GM23338 (cell line): Measurements from ENCODE around the gene CRTC1. TPM values are rescaled to one million over a fixed set of nuclear protein-coding genes. Genes with fewer than 3 reads are reported as not detected.

Source experiments
- ATAC-seq: fragments of 200-7000 bp; cut with Tn5 transposase; 3 replicates; pipeline ENCODE4 v1.9.1; 2020
- DNase-seq: peaks from one replicate; pipeline ENCODE4 v3.0.0-alpha.2; 2015; ENCODE audit warnings: low spot score
- H2AFZ ChIP-seq: fragments of 200-600 bp; sonication (generic); 2 replicates; pipeline ENCODE4 v1.8.0; 2016; ENCODE audit warnings: antibody characterized with exemption, mild to moderate bottlenecking, moderate library complexity
- H3F3A ChIP-seq: fragments of 200-600 bp; sonication (generic); replicated peaks from 2 replicates; pipeline ENCODE4 v1.8.0; 2017; ENCODE audit warnings: antibody characterized with exemption, mixed run types, low read depth
- H3K27ac ChIP-seq: fragments of 200-600 bp; sonication (generic); 2 replicates; pipeline ENCODE4 v1.6.1; 2016; ENCODE audit warnings: low read depth
- H3K27me3 ChIP-seq: fragments of 200-600 bp; sonication (generic); 2 replicates; pipeline ENCODE4 v1.8.0; 2016; ENCODE audit warnings: mild to moderate bottlenecking, mixed run types, moderate library complexity; ENCODE audit not compliant: insufficient read depth
- H3K36me3 ChIP-seq: fragments of 200-600 bp; sonication (generic); 2 replicates; pipeline ENCODE4 v1.8.0; 2016; ENCODE audit warnings: mild to moderate bottlenecking; ENCODE audit not compliant: insufficient read depth
- H3K4me1 ChIP-seq: fragments of 200-600 bp; sonication (generic); 2 replicates; pipeline ENCODE4 v1.8.0; 2016; ENCODE audit warnings: mild to moderate bottlenecking, moderate library complexity; ENCODE audit not compliant: insufficient read depth
- H3K4me2 ChIP-seq: fragments of 200-600 bp; sonication (generic); 2 replicates; pipeline ENCODE4 v1.7.1; 2017; ENCODE audit warnings: mixed run types
- H3K4me3 ChIP-seq: fragments of 200-600 bp; sonication (generic); 2 replicates; pipeline ENCODE4 v1.6.1; 2016; ENCODE audit warnings: mixed run types
- H3K79me2 ChIP-seq: fragments of 200-600 bp; sonication (generic); replicated peaks from 2 replicates; pipeline ENCODE4 v1.8.0; 2017; ENCODE audit warnings: mild to moderate bottlenecking; ENCODE audit not compliant: insufficient read depth
- H3K9me2 ChIP-seq: fragments of 200-600 bp; sonication (generic); 2 replicates; pipeline ENCODE4 v1.8.0; 2017; ENCODE audit not compliant: insufficient read depth
- H4K20me1 ChIP-seq: fragments of 200-600 bp; sonication (generic); replicated peaks from 2 replicates; pipeline ENCODE4 v1.8.0; 2017; ENCODE audit warnings: mild to moderate bottlenecking; ENCODE audit not compliant: insufficient read depth
- H3K27ac Mint-ChIP-seq: 2 replicates; pipeline ENCODE4 v1.8.0; 2020; ENCODE audit warnings: inconsistent platforms, mild to moderate bottlenecking, moderate library complexity, mixed read lengths
- H3K27me3 Mint-ChIP-seq: 3 replicates; pipeline ENCODE4 v1.8.0; 2022; ENCODE audit warnings: low read depth, mild to moderate bottlenecking, moderate library complexity, mixed read lengths, inconsistent platforms; ENCODE audit not compliant: insufficient read depth, poor library complexity
- H3K36me3 Mint-ChIP-seq: 3 replicates; pipeline ENCODE4 v1.8.0; 2021; ENCODE audit warnings: low read depth, mild to moderate bottlenecking, inconsistent platforms, moderate library complexity, mixed read lengths
- H3K4me1 Mint-ChIP-seq: 3 replicates; pipeline ENCODE4 v1.8.0; 2020; ENCODE audit warnings: mild to moderate bottlenecking, inconsistent platforms, mixed read lengths
- H3K4me3 Mint-ChIP-seq: 3 replicates; pipeline ENCODE4 v1.8.0; 2021; ENCODE audit warnings: moderate library complexity, mild to moderate bottlenecking, inconsistent platforms, mixed read lengths
- H3K9me3 Mint-ChIP-seq: 3 replicates; pipeline ENCODE4 v1.8.0; 2020; ENCODE audit warnings: moderate library complexity, mild to moderate bottlenecking, inconsistent platforms, mixed read lengths
- EZH2 ChIP-seq: fragments of 200-600 bp; sonication (generic); IDR thresholded peaks from one replicate; pipeline ENCODE4 v1.8.0; 2017; ENCODE audit warnings: antibody characterized with exemption, mild to moderate bottlenecking, low read depth; ENCODE audit not compliant: unreplicated experiment
- EZH2phosphoT487 ChIP-seq: fragments of 200-600 bp; sonication (generic); IDR thresholded peaks from one replicate; pipeline ENCODE4 v1.8.1; 2018; ENCODE audit warnings: antibody characterized with exemption; ENCODE audit not compliant: unreplicated experiment
- POLR2AphosphoS5 ChIP-seq: IDR thresholded peaks from 2 replicates; pipeline ENCODE4 v1.6.1; 2016; ENCODE audit warnings: antibody characterized with exemption, low read depth
- ZNF114 ChIP-seq: fragments of 250-450 bp; sonication (Bioruptor Pico); IDR thresholded peaks from 2 replicates; pipeline ENCODE4 v1.5.0; 2020; ENCODE audit warnings: mild to moderate bottlenecking, moderate library complexity
- polyA plus RNA-seq: library from polyadenylated mRNA; unstranded; fragments of >200 nt; fragmentation: Nextera tagmentation; extraction: Ambion mirVana; gene quantifications from 2 replicates; pipeline ENCODE4 v1.2.1, GENCODE V29; 2016
- total RNA-seq: library from RNA; depleted of rRNA; stranded (reverse); fragments of >200 nt; shearing (Covaris generic); gene quantifications from 2 replicates; pipeline ENCODE4 v1.2.3, GENCODE V29; 2014
- TF ChIP-seq, protein P1 (sequence below): fragments of 250-450 bp; sonication (Bioruptor Pico); IDR thresholded peaks from 2 replicates; pipeline ENCODE4 v1.5.0; 2020; ENCODE audit warnings: mild to moderate bottlenecking, moderate library complexity

CRTC1 gene
- total and polyA plus RNA-seq, 2 experiments from 2014 or later: 5.4 to 8.4 TPM

DNA sequence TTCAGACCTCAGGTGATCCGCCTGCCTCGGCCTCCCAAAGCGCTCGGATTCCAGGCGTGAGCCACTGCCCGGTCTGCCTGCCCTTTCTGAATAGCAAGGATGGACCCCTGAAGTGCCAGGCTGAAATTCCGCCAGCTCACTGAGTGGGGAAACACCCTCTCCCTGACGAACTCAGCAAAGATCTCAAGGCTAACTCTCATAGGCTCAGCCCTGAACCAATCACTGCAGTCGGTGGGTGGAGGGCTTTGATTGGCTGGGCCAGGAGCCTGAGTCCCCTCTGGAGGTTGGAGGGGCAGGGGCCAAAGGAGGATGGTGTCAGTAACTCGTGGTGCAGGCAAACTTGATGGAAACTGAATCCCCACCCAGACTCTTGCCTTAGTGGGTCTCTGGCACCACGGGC is 118.9 kb downstream of the CRTC1 start:
- Histone ChIP-seq H3K4me3 (no peak overlapping the region), H3F3A (no peaks in the 10 kb centered on the region), H4K20me1 (no peaks in the 10 kb centered on the region), H3K4me2 (peak overlapping the region; percentile 59; the same call in 1 of the 2 replicates), H3K4me1 (no peaks in the 10 kb centered on the region), H2AFZ (peak overlapping the region; percentile 50; the same call in 1 of the 2 replicates), H3K27ac (no peak overlapping the region), H3K36me3 (no peaks in the 10 kb centered on the region), H3K9me2 (no peaks in the 10 kb centered on the region), H3K79me2 (no peaks in the 10 kb centered on the region), H3K27me3 (peaks cover 44% of the 10 kb centered on the region)
- ATAC-seq: peak; percentile 93
- no peak overlapping the region for H3K27ac Mint-ChIP-seq
- no peaks in the 10 kb centered on the region for H3K36me3 Mint-ChIP-seq
- TF ChIP-seq, protein P1, sequence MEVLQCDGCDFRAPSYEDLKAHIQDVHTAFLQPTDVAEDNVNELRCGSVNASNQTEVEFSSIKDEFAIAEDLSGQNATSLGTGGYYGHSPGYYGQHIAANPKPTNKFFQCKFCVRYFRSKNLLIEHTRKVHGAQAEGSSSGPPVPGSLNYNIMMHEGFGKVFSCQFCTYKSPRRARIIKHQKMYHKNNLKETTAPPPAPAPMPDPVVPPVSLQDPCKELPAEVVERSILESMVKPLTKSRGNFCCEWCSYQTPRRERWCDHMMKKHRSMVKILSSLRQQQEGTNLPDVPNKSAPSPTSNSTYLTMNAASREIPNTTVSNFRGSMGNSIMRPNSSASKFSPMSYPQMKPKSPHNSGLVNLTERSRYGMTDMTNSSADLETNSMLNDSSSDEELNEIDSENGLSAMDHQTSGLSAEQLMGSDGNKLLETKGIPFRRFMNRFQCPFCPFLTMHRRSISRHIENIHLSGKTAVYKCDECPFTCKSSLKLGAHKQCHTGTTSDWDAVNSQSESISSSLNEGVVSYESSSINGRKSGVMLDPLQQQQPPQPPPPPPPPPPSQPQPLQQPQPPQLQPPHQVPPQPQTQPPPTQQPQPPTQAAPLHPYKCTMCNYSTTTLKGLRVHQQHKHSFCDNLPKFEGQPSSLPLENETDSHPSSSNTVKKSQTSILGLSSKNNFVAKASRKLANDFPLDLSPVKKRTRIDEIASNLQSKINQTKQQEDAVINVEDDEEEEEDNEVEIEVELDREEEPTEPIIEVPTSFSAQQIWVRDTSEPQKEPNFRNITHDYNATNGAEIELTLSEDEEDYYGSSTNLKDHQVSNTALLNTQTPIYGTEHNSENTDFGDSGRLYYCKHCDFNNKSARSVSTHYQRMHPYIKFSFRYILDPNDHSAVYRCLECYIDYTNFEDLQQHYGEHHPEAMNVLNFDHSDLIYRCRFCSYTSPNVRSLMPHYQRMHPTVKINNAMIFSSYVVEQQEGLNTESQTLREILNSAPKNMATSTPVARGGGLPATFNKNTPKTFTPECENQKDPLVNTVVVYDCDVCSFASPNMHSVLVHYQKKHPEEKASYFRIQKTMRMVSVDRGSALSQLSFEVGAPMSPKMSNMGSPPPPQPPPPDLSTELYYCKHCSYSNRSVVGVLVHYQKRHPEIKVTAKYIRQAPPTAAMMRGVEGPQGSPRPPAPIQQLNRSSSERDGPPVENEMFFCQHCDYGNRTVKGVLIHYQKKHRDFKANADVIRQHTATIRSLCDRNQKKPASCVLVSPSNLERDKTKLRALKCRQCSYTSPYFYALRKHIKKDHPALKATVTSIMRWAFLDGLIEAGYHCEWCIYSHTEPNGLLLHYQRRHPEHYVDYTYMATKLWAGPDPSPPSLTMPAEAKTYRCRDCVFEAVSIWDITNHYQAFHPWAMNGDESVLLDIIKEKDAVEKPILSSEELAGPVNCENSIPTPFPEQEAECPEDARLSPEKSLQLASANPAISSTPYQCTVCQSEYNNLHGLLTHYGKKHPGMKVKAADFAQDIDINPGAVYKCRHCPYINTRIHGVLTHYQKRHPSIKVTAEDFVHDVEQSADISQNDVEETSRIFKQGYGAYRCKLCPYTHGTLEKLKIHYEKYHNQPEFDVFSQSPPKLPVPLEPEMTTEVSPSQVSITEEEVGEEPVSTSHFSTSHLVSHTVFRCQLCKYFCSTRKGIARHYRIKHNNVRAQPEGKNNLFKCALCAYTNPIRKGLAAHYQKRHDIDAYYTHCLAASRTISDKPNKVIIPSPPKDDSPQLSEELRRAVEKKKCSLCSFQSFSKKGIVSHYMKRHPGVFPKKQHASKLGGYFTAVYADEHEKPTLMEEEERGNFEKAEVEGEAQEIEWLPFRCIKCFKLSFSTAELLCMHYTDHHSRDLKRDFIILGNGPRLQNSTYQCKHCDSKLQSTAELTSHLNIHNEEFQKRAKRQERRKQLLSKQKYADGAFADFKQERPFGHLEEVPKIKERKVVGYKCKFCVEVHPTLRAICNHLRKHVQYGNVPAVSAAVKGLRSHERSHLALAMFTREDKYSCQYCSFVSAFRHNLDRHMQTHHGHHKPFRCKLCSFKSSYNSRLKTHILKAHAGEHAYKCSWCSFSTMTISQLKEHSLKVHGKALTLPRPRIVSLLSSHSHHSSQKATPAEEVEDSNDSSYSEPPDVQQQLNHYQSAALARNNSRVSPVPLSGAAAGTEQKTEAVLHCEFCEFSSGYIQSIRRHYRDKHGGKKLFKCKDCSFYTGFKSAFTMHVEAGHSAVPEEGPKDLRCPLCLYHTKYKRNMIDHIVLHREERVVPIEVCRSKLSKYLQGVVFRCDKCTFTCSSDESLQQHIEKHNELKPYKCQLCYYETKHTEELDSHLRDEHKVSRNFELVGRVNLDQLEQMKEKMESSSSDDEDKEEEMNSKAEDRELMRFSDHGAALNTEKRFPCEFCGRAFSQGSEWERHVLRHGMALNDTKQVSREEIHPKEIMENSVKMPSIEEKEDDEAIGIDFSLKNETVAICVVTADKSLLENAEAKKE (CRISPR knock-in tag): no peak
- TF ChIP-seq EZH2phosphoT487 (no peak), POLR2AphosphoS5 (0 out of 2 replicates have a peak, but pooled peaks have one; percentile 13), ZNF114 (no peak)
- H3K4me1 Mint-ChIP-seq: no peaks in the 10 kb centered on the region
- peaks cover 27% of the 10 kb centered on the region for H3K27me3 Mint-ChIP-seq
- peaks cover 3% of the 10 kb centered on the region; the same call in 2 of the 3 replicates for H3K9me3 Mint-ChIP-seq
- DNase-seq: peak; percentile 88
- H3K4me3 Mint-ChIP-seq: peak overlapping the region; percentile 16; the same call in 1 of the 3 replicates

GRCh38 chr19:18803550-18804138 is 120.2 kb downstream of the CRTC1 start:
- no peak overlapping the region for H3K27ac ChIP-seq
- H3K4me3 Mint-ChIP-seq: no peak overlapping the region
- H3F3A ChIP-seq: no peaks in the 10 kb centered on the region
- no peaks in the 10 kb centered on the region for H3K4me1 ChIP-seq
- H3K4me2 ChIP-seq: no peak overlapping the region
- H3K36me3 ChIP-seq: no peaks in the 10 kb centered on the region
- H3K9me2 ChIP-seq: no peaks in the 10 kb centered on the region
- no peaks in the 10 kb centered on the region for H3K79me2 ChIP-seq
- ATAC-seq (no peak), DNase-seq (no peak)
- H3K4me1 Mint-ChIP-seq: no peaks in the 10 kb centered on the region
- peaks cover 27% of the 10 kb centered on the region for H3K27me3 Mint-ChIP-seq
- H3K27ac Mint-ChIP-seq: no peak overlapping the region
- peaks cover 3% of the 10 kb centered on the region; the same call in 2 of the 3 replicates for H3K9me3 Mint-ChIP-seq
- H2AFZ ChIP-seq: no peak overlapping the region
- no peaks in the 10 kb centered on the region for H3K36me3 Mint-ChIP-seq
- H4K20me1 ChIP-seq: no peaks in the 10 kb centered on the region
- no peak overlapping the region for H3K4me3 ChIP-seq
- H3K27me3 ChIP-seq: peaks cover 34% of the 10 kb centered on the region
- TF ChIP-seq, protein P1 (CRISPR knock-in tag): no peak
- no peak for TF ChIP-seq EZH2
